Activated CD4-positive, alpha-beta memory T cell treated with anti-CD3 and anti-CD28 coated beads for 36 hours (primary cell): ENCODE data around the gene SDF2L1. TPM values are rescaled to one million over a fixed set of nuclear protein-coding genes. Genes with fewer than 3 reads are reported as not detected.
A peak's percentile ranks its signal among the peaks of the same experiment; 100 is the strongest.
"Not testable (repeated sequence)": the region's sequence is repeated elsewhere in the genome, so short reads cannot be mapped to it uniquely, and the experiment has no call there.

ENCODE experiments used
- CTCF ChIA-PET: fragments of 350-600 bp; sonication (Branson Sonifier 250); formaldehyde crosslinking; loops from one replicate; lab custom pipeline; 2021; ENCODE audit warnings: antibody characterized with exemption, inconsistent platforms; lab: Charles Lee
- POLR2A ChIA-PET: fragments of 350-600 bp; sonication (Branson Sonifier 250); formaldehyde crosslinking; loops from one replicate; lab custom pipeline; 2021; ENCODE audit warnings: antibody characterized with exemption; lab: Charles Lee
- DNase-seq: peaks from one replicate; pipeline ENCODE4 v3.0.0-alpha.2; 2020
- H3K27ac Mint-ChIP-seq: one replicate; pipeline ENCODE4 v1.8.0; 2021; ENCODE audit warnings: mixed read lengths
- H3K27me3 Mint-ChIP-seq: one replicate; pipeline ENCODE4 v1.8.0; 2021; ENCODE audit warnings: mixed read lengths
- H3K36me3 Mint-ChIP-seq: one replicate; pipeline ENCODE4 v1.8.0; 2021; ENCODE audit warnings: mixed read lengths
- H3K4me1 Mint-ChIP-seq: one replicate; pipeline ENCODE4 v1.8.0; 2021; ENCODE audit warnings: low read depth, mixed read lengths
- H3K4me3 Mint-ChIP-seq: one replicate; pipeline ENCODE4 v1.8.0; 2021; ENCODE audit warnings: mild to moderate bottlenecking, mixed read lengths
- H3K9me3 Mint-ChIP-seq: one replicate; pipeline ENCODE4 v1.8.0; 2021; ENCODE audit warnings: mixed read lengths
- intact Hi-C: fragments of 100-400 bp; cut with micrococcal nuclease; formaldehyde crosslinking; loops from one replicate; pipeline ENCODE4 v1.15.1; 2023
- total RNA-seq, 2 experiments: library from RNA; stranded (reverse); gene quantifications; one replicate each; pipeline ENCODE4 v1.2.3, GENCODE V29; 2021

The SDF2L1 gene
- total RNA-seq, 2 experiments from 2014 or later, result 38.2 to 41.8 TPM

DNA sequence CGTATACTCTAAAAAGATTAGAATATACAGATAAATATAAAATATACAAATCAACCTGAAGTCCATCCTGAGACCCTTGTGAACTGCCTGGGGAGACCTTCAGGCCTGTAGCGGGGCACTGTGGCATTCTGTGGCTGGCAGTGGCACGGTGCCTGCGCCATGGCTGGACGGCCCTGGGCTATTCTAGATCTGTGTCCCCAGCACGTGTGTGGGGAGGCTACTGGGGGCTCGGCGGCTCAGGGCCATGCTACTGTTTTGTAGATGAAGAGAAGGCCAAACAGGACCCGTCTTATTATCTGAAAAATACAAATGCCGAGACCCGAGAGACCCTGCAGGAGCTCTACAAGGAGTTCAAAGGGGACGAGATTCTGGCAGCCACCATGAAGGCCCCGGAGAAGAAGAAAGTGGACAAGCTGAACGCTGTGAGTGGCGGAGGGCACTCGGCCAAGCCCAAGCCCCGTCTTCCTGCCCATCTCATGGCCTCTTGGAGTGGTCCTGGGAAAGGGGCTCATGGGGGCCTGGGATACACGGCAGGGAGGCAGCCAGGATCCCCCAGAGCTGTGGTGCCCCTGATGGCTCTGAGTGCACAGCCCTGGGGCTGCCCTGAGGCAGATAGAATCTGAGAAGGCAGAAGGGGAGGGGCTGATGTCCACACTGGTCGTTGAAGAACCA is 42.5 kb downstream of the SDF2L1 start:
- intact Hi-C loops, result no loop called here
- H3K27me3 Mint-ChIP-seq, result no peaks in the 10 kb centered on the region
- peaks cover 14% of the 10 kb centered on the region for H3K36me3 Mint-ChIP-seq
- POLR2A ChIA-PET, result interaction anchor here (0.6 kb wide), 1 partner anchor 79 kb away, joined by 3 read pairs; no protein-coding TSS in a partner anchor
- no peaks in the 10 kb centered on the region for H3K9me3 Mint-ChIP-seq
- DNase-seq, result no peak
- no peak overlapping the region for H3K27ac Mint-ChIP-seq
- CTCF ChIA-PET, result no interaction called here
- H3K4me3 Mint-ChIP-seq, result no peak overlapping the region
- H3K4me1 Mint-ChIP-seq, result peaks cover 5% of the 10 kb centered on the region

DNA sequence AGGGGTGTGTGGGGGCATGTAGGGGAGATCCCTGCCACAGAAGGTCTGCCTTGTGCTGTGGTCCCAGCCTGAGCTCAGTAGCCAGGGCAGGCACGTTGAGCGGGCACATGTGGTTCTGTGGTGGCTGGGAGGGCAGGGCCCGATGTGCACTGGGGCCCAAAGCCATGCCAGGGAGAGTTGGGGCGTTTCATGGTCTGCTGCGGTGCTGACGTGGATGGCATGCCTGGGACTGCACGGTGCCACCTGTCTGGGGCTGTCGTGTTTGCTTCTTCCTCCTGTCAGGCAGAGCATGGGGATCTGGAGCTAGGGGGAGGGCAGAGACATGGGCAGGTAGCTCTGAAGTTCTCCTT is 43.0 kb downstream of the SDF2L1 start:
- CTCF ChIA-PET, result no interaction called here
- POLR2A ChIA-PET, result interaction anchor here (0.6 kb wide), 1 partner anchor 78 kb away, joined by 3 read pairs; no protein-coding TSS in a partner anchor
- no peaks in the 10 kb centered on the region for H3K9me3 Mint-ChIP-seq
- intact Hi-C loops, result no loop called here
- H3K4me1 Mint-ChIP-seq, result peaks cover 10% of the 10 kb centered on the region
- H3K27me3 Mint-ChIP-seq, result no peaks in the 10 kb centered on the region
- DNase-seq, result no peak
- no peak overlapping the region for H3K27ac Mint-ChIP-seq
- no peak overlapping the region for H3K4me3 Mint-ChIP-seq
- peaks cover 14% of the 10 kb centered on the region for H3K36me3 Mint-ChIP-seq

DNA sequence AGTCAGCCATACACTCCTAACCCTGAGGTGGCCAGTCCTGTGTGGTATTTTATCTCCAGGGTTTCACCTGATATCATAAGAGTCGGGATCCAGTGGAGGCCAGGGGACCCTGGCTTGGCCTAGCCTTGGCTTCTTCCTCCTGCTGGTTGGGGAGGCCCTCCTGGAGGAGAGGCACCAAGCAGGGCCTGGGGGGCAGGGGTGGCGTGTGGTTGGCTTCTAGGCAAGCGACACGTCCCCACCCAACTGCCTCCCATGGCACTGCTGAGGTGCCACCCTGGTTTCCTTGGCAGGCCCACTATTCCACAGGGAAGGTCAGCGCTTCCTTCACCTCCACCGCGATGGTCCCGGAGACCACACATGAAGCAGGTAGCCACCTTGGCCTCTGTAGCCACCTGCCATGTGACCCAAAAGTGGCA is 44.1 kb downstream of the SDF2L1 start:
- H3K4me1 Mint-ChIP-seq, result peaks cover 16% of the 10 kb centered on the region
- intact Hi-C loops, result no loop called here
- H3K9me3 Mint-ChIP-seq, result no peaks in the 10 kb centered on the region
- DNase-seq, result no peak
- peaks cover 12% of the 10 kb centered on the region for H3K36me3 Mint-ChIP-seq
- H3K27ac Mint-ChIP-seq, result no peak overlapping the region
- no peak overlapping the region for H3K4me3 Mint-ChIP-seq
- no peaks in the 10 kb centered on the region for H3K27me3 Mint-ChIP-seq
- POLR2A ChIA-PET, result no interaction called here
- CTCF ChIA-PET, result no interaction called here

DNA sequence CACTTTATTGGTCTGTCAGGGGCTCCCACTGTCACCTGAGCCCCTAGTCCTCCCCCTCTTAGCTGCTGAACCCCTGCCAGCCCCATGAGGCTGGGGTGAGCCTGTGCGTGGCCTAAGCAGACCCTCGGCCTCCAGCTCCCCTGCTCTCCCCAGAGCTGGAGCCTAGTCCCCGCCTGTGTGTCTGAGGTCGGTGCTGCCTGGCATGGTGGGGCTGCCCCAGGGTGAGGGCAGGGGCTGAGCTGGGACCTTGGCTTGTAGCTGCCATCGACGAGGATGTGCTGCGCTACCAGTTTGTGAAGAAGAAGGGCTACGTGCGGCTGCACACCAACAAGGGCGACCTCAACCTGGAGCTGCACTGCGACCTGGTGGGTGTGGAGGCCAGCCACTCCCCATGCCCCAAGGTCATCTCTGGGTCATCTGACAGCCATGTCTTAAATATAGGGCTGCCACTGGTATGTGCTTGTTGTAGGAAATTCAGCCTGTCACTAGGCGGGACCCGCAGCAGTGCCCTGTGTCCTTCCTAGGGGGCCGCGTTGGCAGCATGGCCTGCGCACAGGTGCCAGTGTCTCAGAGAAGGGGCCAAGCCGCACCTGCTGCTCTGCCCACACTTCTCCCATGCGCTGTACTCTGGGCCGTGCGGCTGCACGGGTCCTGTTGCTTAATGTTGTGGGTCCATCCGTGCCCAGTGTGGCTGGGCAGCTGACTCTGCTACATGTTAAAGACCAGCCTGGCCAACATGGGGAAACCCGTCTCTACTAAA is 44.7 kb downstream of the SDF2L1 start:
- POLR2A ChIA-PET, result no interaction called here
- peaks cover 14% of the 10 kb centered on the region for H3K36me3 Mint-ChIP-seq
- no peaks in the 10 kb centered on the region for H3K9me3 Mint-ChIP-seq
- H3K27ac Mint-ChIP-seq, result no peak overlapping the region
- H3K4me3 Mint-ChIP-seq, result no peak overlapping the region
- H3K27me3 Mint-ChIP-seq, result no peaks in the 10 kb centered on the region
- DNase-seq, result no peak
- peaks cover 16% of the 10 kb centered on the region for H3K4me1 Mint-ChIP-seq
- intact Hi-C loops, result no loop called here
- CTCF ChIA-PET, result no interaction called here

DNA sequence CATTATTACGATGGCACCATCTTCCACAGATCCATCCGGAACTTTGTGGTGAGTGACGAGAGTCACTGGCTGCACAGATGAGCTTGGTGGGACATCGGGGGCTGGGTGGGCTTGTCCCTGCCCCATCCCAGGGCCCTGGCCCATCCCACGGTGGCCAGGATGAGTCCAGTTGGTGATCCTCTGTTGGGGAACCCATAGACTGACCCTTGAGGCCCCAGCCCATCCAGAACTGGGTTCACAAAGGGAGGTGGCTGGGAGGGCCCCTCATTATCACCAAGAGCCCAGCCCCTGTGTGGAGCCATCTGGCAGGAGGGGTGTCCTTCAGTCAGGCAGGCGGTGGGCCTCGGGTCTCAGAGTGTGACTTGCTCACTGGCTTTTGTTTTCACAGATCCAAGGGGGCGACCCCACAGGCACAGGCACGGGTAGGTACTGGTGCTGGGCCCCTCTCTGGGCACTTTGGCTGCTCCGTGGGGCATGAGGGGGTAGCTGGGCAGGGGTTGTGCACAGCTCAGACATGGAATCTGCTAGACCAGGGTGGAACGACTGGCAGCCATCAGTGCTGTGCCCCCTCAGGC is 45.7 kb downstream of the SDF2L1 start:
- DNase-seq, result no peak
- Mint-ChIP-seq H3K27ac (no peak overlapping the region), H3K4me3 (no peak overlapping the region), H3K27me3 (no peaks in the 10 kb centered on the region), H3K9me3 (no peaks in the 10 kb centered on the region), H3K4me1 (peaks cover 13% of the 10 kb centered on the region), H3K36me3 (peaks cover 14% of the 10 kb centered on the region)
- POLR2A ChIA-PET, result no interaction called here
- intact Hi-C loops, result no loop called here
- CTCF ChIA-PET, result interaction anchor here (0.6 kb wide), 1 partner anchor 225 kb away, joined by 3 read pairs; no protein-coding TSS in a partner anchor

DNA sequence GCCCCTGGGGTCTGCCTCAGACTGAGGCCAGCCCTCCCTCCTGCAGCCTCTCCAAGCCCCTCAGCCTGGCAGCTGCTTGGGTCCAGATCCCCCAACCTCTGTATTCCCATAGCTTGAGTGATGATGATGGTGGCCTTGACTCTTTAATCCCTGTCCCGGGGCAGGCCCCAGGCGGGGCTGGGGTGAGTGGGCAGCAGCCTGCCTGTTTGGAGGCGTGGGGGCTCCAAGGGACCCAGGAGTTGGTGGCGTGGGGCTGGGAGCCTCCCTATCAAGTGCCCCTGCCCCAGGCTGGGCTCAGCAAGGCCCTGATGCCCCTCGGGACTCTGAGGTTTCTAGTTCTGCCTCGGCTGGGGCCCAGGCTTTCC is 46.2 kb downstream of the SDF2L1 start:
- CTCF ChIA-PET, result no interaction called here
- no peak overlapping the region for H3K4me3 Mint-ChIP-seq
- POLR2A ChIA-PET, result no interaction called here
- H3K27me3 Mint-ChIP-seq, result no peaks in the 10 kb centered on the region
- intact Hi-C loops, result no loop called here
- no peaks in the 10 kb centered on the region for H3K9me3 Mint-ChIP-seq
- DNase-seq, result no peak
- H3K36me3 Mint-ChIP-seq, result peaks cover 14% of the 10 kb centered on the region
- H3K27ac Mint-ChIP-seq, result no peak overlapping the region
- peaks cover 13% of the 10 kb centered on the region for H3K4me1 Mint-ChIP-seq

DNA sequence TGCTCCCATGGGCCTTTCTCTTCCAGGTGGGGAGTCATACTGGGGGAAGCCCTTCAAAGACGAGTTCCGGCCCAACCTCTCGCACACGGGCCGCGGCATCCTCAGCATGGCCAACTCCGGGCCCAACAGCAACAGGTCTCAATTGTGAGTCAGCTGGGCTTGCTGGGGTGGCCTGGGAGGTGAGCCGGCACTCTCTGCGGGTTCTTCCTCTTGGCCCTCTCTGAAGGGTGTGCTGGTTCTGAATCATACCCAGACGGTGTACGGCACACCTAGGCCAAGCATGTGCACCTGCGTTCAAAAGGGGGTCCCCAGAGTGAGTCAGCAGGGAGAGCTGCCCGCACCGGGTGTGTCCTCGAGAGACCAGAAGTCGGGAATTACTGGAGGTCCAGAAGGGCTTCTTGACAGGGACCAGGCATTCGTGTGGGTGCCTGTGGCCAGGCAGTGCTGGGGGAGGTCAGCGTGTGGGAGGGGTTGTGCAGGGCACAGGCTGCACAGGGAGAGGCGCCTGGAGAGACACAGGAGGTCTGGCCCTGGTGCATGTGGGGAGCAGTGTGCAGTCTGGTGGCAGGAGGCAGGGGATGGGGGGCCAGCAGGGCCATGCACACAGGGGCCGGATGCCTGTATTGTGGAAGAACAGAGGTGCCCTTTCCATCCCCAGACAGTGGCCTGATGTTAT is 46.7 kb downstream of the SDF2L1 start:
- H3K27ac Mint-ChIP-seq, result no peak overlapping the region
- intact Hi-C loops, result no loop called here

DNA sequence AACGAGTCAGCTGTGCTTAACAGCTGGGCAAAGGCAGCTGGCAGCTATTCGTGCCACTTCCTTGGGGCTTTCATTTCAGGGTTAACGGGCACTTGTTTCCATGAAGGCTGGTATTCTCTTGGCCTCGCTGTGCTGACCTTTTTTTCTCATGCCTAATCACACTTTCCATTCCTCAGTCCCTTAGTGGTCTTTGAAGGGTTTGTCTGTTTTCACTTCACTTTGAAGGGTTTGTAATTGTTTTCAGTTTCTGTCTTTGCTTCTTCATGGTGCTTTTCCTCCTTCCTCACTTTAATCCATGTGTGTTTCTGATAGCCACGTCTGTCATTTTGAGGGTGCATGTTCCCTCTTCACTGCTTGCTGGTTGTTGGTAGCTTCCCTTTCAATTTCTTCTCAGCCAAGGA is 48.3 kb downstream of the SDF2L1 start:
- POLR2A ChIA-PET, result no interaction called here
- Mint-ChIP-seq H3K27me3 (no peaks in the 10 kb centered on the region), H3K4me1 (peaks cover 13% of the 10 kb centered on the region), H3K27ac (peak overlapping the region; percentile 78), H3K4me3 (no peak overlapping the region), H3K9me3 (no peaks in the 10 kb centered on the region), H3K36me3 (peaks cover 12% of the 10 kb centered on the region)
- intact Hi-C loops, result no loop called here
- peak; percentile 25 for DNase-seq
- CTCF ChIA-PET, result interaction anchor here (1.4 kb wide), 1 partner anchor 262 kb away, joined by 5 read pairs; the partner anchor contains the start of gene PPM1F

More for the DNA sequence above, 46.7 kb downstream of the SDF2L1 start:
- Mint-ChIP-seq H3K9me3 (no peaks in the 10 kb centered on the region), H3K36me3 (peaks cover 14% of the 10 kb centered on the region), H3K4me1 (peaks cover 13% of the 10 kb centered on the region), H3K27me3 (no peaks in the 10 kb centered on the region), H3K4me3 (no peak overlapping the region)
- no peak for DNase-seq
- ChIA-PET CTCF (no interaction called here), POLR2A (no interaction called here)

DNA sequence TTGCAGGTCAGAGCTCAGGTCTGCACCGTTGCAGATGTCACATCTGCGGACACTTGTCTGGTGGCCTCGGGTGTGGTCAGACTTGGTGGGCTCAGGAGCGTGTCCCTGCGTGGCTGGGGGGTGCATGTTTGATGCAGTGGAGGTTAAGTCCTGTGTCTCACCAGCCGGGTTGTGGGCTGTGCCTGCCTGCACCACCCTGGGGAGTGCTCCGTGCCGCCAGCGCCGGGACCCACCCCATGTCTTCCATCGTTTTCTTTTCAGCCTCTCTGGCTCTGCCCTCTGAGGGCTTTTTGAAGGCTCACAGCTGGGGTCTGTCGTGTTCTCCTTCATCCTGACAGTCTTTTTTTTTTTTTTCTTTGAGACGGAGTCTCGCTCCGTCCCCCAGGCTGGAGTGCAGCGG is 49.7 kb downstream of the SDF2L1 start:
- ChIA-PET CTCF (no interaction called here), POLR2A (interaction anchor here (0.6 kb wide), 1 partner anchor 249 kb away, joined by 4 read pairs; no protein-coding TSS in a partner anchor)
- H3K9me3 Mint-ChIP-seq, result no peaks in the 10 kb centered on the region
- DNase-seq, result no peak
- peaks cover 18% of the 10 kb centered on the region for H3K36me3 Mint-ChIP-seq
- intact Hi-C loops, result no loop called here
- no peak overlapping the region for H3K4me3 Mint-ChIP-seq
- no peak overlapping the region for H3K27ac Mint-ChIP-seq
- no peaks in the 10 kb centered on the region for H3K27me3 Mint-ChIP-seq
- H3K4me1 Mint-ChIP-seq, result peaks cover 13% of the 10 kb centered on the region

DNA sequence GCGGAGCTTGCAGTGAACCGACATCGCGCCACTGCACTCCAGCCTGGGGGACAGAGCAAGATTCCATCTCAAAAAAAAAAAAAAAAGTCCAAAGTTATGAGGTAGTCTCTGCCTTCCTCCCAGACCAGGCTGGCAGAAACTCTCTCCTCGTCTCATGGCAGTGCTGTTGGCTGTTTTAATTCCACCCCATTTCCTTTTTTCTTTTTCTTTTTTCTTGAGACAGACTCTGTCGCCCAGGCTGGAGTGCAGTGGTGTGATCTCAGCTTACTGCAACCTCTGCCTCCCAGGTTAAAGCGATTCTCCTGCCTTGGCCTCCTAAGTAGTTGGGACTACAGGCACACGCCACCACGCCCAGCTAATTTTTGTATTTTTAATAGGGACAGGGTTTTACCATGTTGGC is 50.8 kb downstream of the SDF2L1 start:
- H3K27ac Mint-ChIP-seq, DNase-seq, CTCF ChIA-PET, POLR2A ChIA-PET, intact Hi-C loops, H3K9me3 Mint-ChIP-seq, H3K4me3 Mint-ChIP-seq, H3K27me3 Mint-ChIP-seq: not testable (repeated sequence)
- Mint-ChIP-seq H3K4me1 (peaks cover 13% of the 10 kb centered on the region), H3K36me3 (peaks cover 19% of the 10 kb centered on the region)

DNA sequence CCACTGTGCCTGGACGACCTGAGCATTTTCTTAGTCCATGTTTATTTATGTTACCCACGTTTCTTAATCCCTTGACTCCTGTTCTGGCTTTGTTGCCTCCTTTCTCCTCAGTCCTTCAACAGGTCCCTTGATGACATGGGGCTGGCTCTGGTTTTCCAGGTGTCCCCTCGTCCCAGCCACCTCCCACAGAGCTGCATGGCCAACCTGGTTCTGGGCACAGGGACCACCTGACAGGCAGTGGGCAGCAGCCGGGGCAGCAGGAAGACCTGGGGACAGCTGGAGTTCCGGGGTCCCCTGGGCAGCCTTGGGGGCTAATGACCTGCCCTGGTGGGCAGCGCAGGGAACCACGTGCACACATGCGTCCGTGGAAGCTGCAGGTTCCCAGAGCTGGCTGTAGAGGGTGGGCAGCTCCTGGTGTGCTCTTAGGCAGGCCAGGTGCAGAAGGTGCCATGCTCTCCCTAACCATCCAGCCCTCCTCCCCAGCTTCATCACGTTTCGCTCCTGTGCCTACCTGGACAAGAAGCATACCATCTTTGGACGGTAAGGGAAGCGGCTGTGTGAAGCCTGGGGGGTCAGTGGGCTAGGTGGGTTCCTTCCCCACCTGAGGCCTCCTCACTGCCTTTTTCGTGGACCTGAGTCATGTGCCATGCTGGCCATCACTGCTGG is 51.4 kb downstream of the SDF2L1 start:
- ChIA-PET POLR2A (no interaction called here), CTCF (interaction anchor here (0.7 kb wide), 1 partner anchor 20 kb away, joined by 3 read pairs; no protein-coding TSS in a partner anchor)
- intact Hi-C loops, result no loop called here

More for the DNA sequence above, 51.4 kb downstream of the SDF2L1 start:
- H3K27ac Mint-ChIP-seq, result no peak overlapping the region
- peaks cover 19% of the 10 kb centered on the region for H3K36me3 Mint-ChIP-seq
- no peak for DNase-seq
- H3K27me3 Mint-ChIP-seq, result no peaks in the 10 kb centered on the region
- peaks cover 13% of the 10 kb centered on the region for H3K4me1 Mint-ChIP-seq
- H3K9me3 Mint-ChIP-seq, result no peaks in the 10 kb centered on the region
- no peak overlapping the region for H3K4me3 Mint-ChIP-seq
